Measurements from ENCODE around the gene GVQW3.

The GVQW3 gene

GRCh38 chr11:76380977-76381719 is at the start of gene GVQW3, which contains the start of gene THAP12:
TSS of gene GVQW3 (plus strand) at chr11:76381323. CDS start at chr11:76381829, 506 bp downstream.
TSS of gene THAP12 (minus strand) at chr11:76381132. CDS start at chr11:76380836, 296 bp downstream.
- peak; percentile 98 for DNase-seq (ENCODE audit: low read depth, low spot score)

- no peak for DNase-seq (ENCODE audit: low read depth, low spot score)
Observed at GRCh38 chr11:76334826-76335389, 46.2 kb upstream of the GVQW3 start.

GRCh38 chr11:76335842-76336241 is 45.3 kb upstream of the GVQW3 start:
- DNase-seq (ENCODE audit: low read depth, low spot score), result no peak

- DNase-seq (ENCODE audit: low read depth, low spot score), result no peak
Observed at GRCh38 chr11:76336597-76336996, 44.5 kb upstream of the GVQW3 start.

GRCh38 chr11:76337469-76337868 is 43.7 kb upstream of the GVQW3 start:
- no peak for DNase-seq (ENCODE audit: low read depth, low spot score)

GRCh38 chr11:76337923-76338322 is 43.2 kb upstream of the GVQW3 start:
- DNase-seq (ENCODE audit: low read depth, low spot score), result no peak

GRCh38 chr11:76339221-76339620 is 41.9 kb upstream of the GVQW3 start:
- no peak for DNase-seq (ENCODE audit: low read depth, low spot score)

- DNase-seq (ENCODE audit: low read depth, low spot score), result no peak
Observed at GRCh38 chr11:76347466-76347865, 33.7 kb upstream of the GVQW3 start.

- DNase-seq (ENCODE audit: low read depth, low spot score), result no peak
Observed at GRCh38 chr11:76348348-76348747, 32.8 kb upstream of the GVQW3 start.

GRCh38 chr11:76355172-76355571 is 26.0 kb upstream of the GVQW3 start:
- DNase-seq (ENCODE audit: low read depth, low spot score), result no peak

- DNase-seq (ENCODE audit: low read depth, low spot score), result no peak
Observed at GRCh38 chr11:76361374-76361773, 19.7 kb upstream of the GVQW3 start.

GRCh38 chr11:76361776-76362175 is 19.3 kb upstream of the GVQW3 start:
- no peak for DNase-seq (ENCODE audit: low read depth, low spot score)

- DNase-seq (ENCODE audit: low read depth, low spot score), result no peak
Observed at GRCh38 chr11:76362716-76363115, 18.4 kb upstream of the GVQW3 start.

GRCh38 chr11:76365038-76365679 is 16.0 kb upstream of the GVQW3 start:
- no peak for DNase-seq (ENCODE audit: low read depth, low spot score)

GRCh38 chr11:76368490-76368889 is 12.6 kb upstream of the GVQW3 start:
- DNase-seq (ENCODE audit: low read depth, low spot score), result no peak

- no peak for DNase-seq (ENCODE audit: low read depth, low spot score)
Observed at GRCh38 chr11:76369406-76369805, 11.7 kb upstream of the GVQW3 start.

GRCh38 chr11:76371170-76371569 is 10.0 kb upstream of the GVQW3 start:
- DNase-seq (ENCODE audit: low read depth, low spot score), result peak; percentile 33

GRCh38 chr11:76376746-76377558 is 4.2 kb upstream of the GVQW3 start:
- no peak for DNase-seq (ENCODE audit: low read depth, low spot score)

- DNase-seq (ENCODE audit: low read depth, low spot score), result no peak
Observed at GRCh38 chr11:76379807-76380158, 1.3 kb upstream of the GVQW3 start.

- no peak for DNase-seq (ENCODE audit: low read depth, low spot score)
Observed at GRCh38 chr11:76380159-76380976, 755 bp upstream of the GVQW3 start.

GRCh38 chr11:76382209-76382608 is 1.1 kb downstream of the GVQW3 start:
- DNase-seq (ENCODE audit: low read depth, low spot score), result no peak
